T-helper 1 cell (primary cell): ENCODE data around the gene TAGAP.

ENCODE experiments used
- DNase-seq, 5 donors: peaks; one replicate each; pipeline ENCODE4 v3.0.0-alpha.2; 2012 to 2020

The TAGAP gene

DNA sequence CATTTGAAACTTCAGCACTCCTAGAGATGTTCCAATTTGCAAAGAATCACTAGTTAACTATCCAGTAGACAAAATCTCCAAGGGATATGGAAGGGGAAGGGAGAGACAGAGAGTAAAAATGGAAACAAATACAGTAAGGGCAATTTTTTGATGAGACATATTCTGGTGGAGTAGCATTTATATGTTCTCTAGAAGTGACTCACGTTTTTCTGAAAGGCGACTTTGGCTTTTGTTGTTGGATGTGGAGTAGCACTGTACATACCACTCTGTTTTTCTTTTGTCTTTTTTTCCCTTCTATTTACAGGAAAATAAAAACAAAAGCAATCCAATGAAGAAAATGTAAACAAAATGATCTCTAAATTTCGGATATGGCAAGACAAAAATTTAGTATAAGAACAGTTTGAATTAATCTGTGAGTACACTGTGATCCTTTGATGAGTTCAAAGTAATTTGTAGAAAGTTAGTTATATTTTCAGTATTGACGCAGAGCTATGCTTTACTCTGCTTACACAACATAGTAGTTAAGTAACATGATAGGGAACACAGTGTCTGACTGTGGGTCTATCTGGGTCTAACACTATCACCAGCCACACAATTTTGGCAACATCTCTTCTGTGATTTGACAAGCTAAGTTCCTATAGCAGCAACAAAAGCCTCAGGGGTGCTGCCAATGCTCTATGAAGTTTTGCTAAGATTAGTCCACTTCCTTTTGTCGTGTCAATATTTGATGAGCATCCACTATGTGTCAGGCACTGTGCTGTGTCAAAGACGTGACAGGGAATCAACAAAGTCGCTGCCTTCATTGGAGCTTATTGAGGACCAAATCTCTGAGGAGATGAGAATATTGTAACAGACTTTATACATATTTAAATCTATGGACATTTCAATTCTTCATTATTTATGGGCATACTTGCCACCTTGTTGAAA is 27.3 kb upstream of the TAGAP start:
- DNase-seq = no peak

GRCh38 chr6:159068904-159069578 is 24.2 kb upstream of the TAGAP start:
- DNase-seq = no peak

DNA sequence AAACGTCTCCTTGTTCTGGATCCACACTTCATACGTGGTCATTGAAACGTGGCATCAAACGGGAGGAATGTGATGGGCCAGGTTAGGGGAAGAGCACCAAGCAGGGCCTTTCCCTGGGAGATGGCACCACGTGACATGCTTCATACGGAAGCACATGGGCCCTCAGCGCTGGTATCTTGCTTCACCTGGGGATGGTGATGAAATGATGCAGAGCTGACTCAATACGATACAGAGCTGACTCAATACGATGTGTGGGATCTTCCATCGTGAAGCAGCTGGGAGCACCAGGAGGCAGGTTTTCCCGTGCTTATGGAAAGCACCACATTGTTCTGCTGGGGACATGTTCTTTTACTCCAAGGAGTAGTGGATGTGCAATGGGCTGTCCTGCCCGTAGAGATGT is 22.5 kb upstream of the TAGAP start:
- DNase-seq = peak in 1 of 5 donors; percentile 63

DNA sequence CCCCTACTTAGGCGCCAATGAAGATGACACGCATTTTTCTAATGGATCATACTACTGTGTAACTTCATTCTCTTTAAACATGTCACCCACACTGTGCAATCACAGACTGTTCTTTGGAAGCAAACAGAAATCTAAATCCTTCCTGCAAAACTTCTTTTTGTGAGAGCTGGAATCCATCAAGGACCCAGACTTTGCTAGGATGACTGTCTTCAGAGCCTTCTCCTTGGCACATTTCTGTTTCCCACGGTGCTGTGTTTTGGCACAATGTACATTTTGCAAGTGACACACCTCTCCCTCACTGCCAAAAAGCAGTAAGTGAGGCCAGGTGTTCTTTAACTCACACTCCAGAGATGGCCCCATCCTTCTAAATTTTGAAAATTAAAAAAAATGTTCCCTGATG is 21.7 kb upstream of the TAGAP start:
- no peak for DNase-seq

GRCh38 chr6:159065759-159066329 is 21.1 kb upstream of the TAGAP start:
- no peak for DNase-seq

GRCh38 chr6:159065091-159065490 is 20.3 kb upstream of the TAGAP start:
- DNase-seq = no peak

DNA sequence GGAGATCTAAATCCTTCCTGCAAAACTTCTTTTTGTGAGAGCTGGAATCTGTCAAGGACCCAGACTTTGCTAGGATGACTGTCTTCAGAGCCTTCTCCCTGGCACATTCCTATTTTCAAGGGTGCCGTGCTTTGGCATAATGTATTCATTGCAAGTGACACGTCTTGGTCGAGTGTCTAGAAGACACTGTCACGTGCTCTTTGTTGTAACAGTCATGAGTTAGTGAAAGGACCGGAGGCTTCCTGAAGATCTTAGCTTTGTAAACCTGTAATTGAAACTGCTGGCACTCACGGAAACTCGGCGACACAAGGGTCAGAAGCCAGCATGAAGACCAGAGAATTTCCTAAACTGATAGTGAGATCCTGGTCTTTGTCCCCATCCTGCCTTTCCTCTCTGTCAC is 19.7 kb upstream of the TAGAP start:
- no peak for DNase-seq

- DNase-seq = no peak
Observed at GRCh38 chr6:159063549-159063948, 18.8 kb upstream of the TAGAP start.

GRCh38 chr6:159062976-159063375 is 18.2 kb upstream of the TAGAP start:
- no peak for DNase-seq

- peak in 4 of 5 donors; percentile 31 to 90 (median 40) for DNase-seq
Observed at GRCh38 chr6:159062564-159062945, 17.8 kb upstream of the TAGAP start.

DNA sequence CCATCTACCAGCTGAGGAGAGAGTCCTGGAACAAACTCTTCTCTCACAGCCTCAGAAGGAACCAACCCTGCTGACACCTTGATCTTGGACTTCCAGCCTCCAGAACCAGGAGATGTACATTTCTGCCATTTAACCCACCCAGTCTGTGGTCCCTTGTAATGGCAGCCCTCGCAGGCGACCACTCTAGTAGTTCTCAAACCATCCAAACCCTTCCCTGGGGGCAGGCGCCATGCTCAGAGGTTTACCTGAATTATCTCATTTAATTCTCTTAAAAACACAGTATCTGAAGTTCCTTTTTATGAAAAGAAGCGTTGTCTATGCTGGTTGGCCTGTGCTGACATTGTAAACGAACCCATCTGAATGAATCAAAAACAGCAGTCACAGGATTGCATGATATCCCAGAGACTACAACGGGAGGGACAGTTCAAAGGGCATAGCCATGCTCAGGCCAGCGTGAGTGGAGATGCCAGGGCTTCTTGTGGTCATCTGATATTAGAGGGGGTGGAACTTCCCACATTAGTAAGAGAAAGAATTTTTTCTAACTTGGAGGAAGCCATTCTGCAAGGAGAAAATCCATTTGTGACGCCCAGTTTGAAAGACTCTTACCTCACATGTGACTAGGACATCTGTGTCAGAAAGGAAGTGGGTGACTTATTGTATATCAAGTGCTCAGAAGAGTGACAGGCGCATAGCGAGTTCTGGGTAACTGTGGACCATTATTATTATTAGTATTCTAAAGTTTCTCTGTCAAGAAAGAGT is 17.2 kb upstream of the TAGAP start:
- DNase-seq = peak in 1 of 5 donors; percentile 87

DNA sequence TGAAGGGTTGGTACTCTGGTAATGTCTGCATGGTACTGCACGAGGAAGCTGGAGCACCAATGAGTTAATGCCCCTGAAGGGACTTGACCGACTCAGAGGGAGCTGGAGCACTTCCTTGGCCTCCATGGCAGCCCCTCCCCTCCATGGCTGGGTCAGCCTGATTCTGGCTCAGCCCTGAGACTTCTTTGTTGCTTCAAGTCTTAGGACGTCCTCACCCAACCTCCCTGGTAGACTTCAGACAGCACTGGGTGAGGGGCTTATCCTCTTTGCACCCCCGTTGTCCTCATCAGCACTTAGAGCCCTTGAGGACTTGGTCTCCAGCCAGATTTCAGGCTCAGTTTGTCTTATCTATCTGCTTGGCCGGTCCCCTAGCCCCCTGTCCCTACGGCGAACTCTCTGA is 16.4 kb upstream of the TAGAP start:
- DNase-seq = no peak

GRCh38 chr6:159059885-159060506 is 15.2 kb upstream of the TAGAP start:
- no peak for DNase-seq

GRCh38 chr6:159059141-159059540 is 14.3 kb upstream of the TAGAP start:
- DNase-seq = peak in 1 of 5 donors; percentile 56

DNA sequence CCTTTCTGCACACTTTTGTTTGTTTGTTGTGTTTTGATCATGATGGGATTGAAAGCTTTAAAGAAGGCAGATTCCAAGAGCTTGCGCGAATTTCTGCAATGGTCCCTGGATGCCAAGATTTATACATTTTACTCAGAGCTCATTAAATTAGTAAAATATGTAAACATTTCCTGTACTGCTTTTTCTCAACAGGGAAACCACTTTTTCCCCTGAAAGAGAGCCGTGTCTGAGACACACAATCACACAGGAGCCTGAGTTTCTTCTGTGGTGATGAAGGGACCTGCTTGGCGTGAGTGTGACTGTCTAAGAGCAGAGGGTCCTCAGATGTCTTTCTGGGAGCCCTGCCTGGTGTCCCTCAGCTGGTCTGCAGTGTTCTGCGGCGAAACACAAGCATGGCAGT is 12.1 kb upstream of the TAGAP start:
- peak in 1 of 5 donors; percentile 32 for DNase-seq

- DNase-seq = no peak
Observed at GRCh38 chr6:159056432-159056831, 11.6 kb upstream of the TAGAP start.

DNA sequence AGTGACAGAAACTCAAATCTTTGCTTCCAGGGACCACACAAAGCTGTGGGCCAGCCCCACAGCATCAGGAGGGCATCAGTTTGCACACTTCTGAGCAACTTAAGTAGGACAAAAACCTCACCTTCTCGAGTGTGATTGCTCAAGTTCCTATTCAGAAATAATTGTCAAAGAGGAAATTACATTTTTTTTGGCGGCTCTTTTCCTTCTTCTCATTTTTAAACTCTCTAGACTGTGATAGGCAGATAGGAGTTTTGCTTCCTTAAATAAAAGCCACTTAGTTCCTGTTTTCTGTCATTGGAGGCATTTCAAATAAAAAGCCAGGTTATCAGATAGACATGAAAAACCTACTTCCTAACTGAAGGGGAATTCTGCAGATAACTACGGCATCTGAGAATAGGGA is 11.2 kb upstream of the TAGAP start:
- no peak for DNase-seq

GRCh38 chr6:159053781-159054398 is 9.1 kb upstream of the TAGAP start:
- DNase-seq = no peak

DNA sequence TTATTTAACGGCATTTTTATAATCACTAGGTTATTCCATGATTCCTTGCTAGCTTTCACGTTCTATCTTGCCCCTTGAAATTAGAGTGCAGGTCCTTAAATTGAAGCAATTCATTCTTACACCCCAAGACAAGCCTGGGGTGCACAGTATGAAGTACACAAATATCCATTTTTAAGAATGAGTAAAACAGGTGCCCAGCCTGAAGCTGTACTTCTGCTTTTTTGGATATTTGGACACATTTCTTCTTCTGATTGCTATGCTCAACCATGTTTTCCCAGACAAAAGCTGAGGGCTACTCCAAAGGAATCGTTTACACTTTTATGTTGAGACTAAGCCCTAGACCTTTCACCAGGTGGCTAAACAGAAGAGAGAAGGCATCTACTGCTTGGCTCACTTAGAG is 7.9 kb upstream of the TAGAP start:
- no peak for DNase-seq

DNA sequence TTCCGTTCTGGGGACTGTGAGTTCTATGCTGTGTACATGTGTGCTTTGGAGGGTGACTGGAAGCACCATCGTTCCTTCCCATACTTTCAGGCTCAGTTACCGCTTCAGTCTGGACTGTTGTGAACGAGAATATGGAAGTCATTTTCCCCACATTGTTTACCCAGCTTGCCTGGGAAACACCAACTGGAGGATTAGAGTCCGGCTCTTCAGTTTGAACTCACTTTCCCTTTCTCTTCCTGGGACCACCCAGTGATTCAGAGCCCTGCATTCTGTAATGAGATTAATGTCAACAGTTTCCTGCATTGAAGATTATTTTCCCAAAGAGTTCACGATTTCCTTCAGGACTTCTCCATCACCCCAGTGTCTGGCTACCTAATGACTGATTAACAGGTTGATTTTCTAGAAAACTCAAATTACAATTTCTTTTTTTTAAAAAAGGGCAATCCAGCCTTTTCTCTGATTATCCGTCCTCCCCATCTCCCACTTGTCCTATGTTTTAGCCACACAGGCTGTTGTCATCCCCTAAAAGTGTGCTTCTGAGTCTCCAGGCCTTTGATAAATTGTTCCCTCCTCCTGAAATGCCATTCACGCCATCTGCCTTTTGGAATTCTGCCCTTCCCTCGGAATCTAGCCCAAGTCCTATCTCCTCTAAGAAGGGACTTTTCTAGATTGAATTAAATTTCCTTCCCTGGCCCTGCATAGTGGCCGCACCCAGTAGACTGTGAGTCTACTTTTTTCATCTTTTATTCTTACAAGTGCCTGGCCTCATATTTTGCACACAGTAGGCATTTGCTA is 3.3 kb upstream of the TAGAP start:
- DNase-seq = no peak

- DNase-seq = no peak
Observed at GRCh38 chr6:159045801-159046200, 1.0 kb upstream of the TAGAP start.
